GM12891 (cell line): ENCODE measurements around the gene FLT1.

Source experiments
- PAX5 ChIP-seq: IDR thresholded peaks from 2 replicates; pipeline ENCODE4 v1.6.1; 2011; ENCODE audit warnings: low read length, moderate library complexity, mild to moderate bottlenecking; ENCODE audit not compliant: insufficient read depth, severe bottlenecking
- POLR2A ChIP-seq: IDR thresholded peaks from 2 replicates; pipeline ENCODE4 v1.6.1; 2011; ENCODE audit warnings: low read depth, low read length, control low read depth
- POLR2AphosphoS5 ChIP-seq: IDR thresholded peaks from 2 replicates; pipeline ENCODE4 v1.6.1; 2011; ENCODE audit warnings: low read depth, low read length, control low read depth
- POU2F2 ChIP-seq: IDR thresholded peaks from 2 replicates; pipeline ENCODE4 v1.6.1; 2011; ENCODE audit warnings: low read depth, mild to moderate bottlenecking, control low read depth, low read length, moderate library complexity
- TAF1 ChIP-seq: IDR thresholded peaks from 2 replicates; pipeline ENCODE4 v1.6.1; 2011; ENCODE audit warnings: low read depth, low read length, control low read depth

DNA sequence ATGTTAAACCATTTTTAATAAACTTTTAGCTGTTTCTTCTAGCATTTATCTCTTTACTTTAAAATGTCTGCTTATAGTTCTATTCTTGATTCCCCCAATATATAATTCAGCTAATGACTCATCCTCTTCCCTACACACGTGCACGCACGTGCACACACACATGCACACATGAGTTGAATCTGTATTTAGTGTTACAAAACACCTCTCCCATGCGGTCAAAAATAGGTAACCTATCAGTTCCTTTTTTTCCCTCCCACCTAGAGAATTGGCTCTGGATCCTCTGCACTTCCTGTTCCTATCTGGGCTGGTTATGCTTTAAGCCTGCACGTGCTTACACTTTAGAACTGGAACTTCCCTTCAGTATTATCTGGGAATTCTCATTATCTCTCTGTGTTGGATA, 212.5 kb downstream of the FLT1 start:
- no peak for TF ChIP-seq POLR2A
- TF ChIP-seq POLR2AphosphoS5: no peak
- TF ChIP-seq TAF1: no peak
- TF ChIP-seq PAX5: no peak
- no peak for TF ChIP-seq POU2F2
